Inflammatory macrophage treated with lipopolysaccharide for 1 hour (primary cell): ENCODE data around the gene TBC1D9.
"Not testable (repeated sequence)": the region's sequence is repeated elsewhere in the genome, so short reads cannot be mapped to it uniquely, and the experiment has no call there.

Experiments
- DNase-seq, 2 donors: peaks; one replicate each; pipeline ENCODE4 v3.0.0-alpha.2; 2020 to 2022

Gene TBC1D9

GRCh38 chr4:140756319-140757231, at the start of gene TBC1D9:
Gene TBC1D9 (minus strand): TSS chr4:140756385. CDS start chr4:140756045, 340 bp downstream.
- DNase-seq: peak; percentile 93 to 96

- no peak for DNase-seq
Observed at GRCh38 chr4:140805293-140805692, 49.1 kb upstream of the TBC1D9 start.

- DNase-seq: no peak
Observed at GRCh38 chr4:140802591-140802990, 46.4 kb upstream of the TBC1D9 start.

GRCh38 chr4:140800666-140801065, 44.5 kb upstream of the TBC1D9 start:
- peak; percentile 38 to 53 for DNase-seq

GRCh38 chr4:140799686-140800225, 43.6 kb upstream of the TBC1D9 start:
- peak in 1 of 2 donors; percentile 29 for DNase-seq

- no peak for DNase-seq
Observed at GRCh38 chr4:140793291-140793690, 37.1 kb upstream of the TBC1D9 start.

GRCh38 chr4:140790765-140791164, 34.6 kb upstream of the TBC1D9 start:
- peak; percentile 88 to 94 for DNase-seq

GRCh38 chr4:140790171-140790570, 34.0 kb upstream of the TBC1D9 start:
- DNase-seq: peak in 1 of 2 donors; percentile 36

GRCh38 chr4:140789759-140790158, 33.6 kb upstream of the TBC1D9 start:
- peak; percentile 86 to 94 for DNase-seq

GRCh38 chr4:140782787-140783186, 26.6 kb upstream of the TBC1D9 start:
- not testable (repeated sequence) for DNase-seq

- no peak for DNase-seq
Observed at GRCh38 chr4:140781596-140781995, 25.4 kb upstream of the TBC1D9 start.

GRCh38 chr4:140777894-140778293, 21.7 kb upstream of the TBC1D9 start:
- no peak for DNase-seq

GRCh38 chr4:140777386-140777785, 21.2 kb upstream of the TBC1D9 start:
- no peak for DNase-seq

- DNase-seq: no peak
Observed at GRCh38 chr4:140776556-140776955, 20.4 kb upstream of the TBC1D9 start.

GRCh38 chr4:140774956-140775355, 18.8 kb upstream of the TBC1D9 start:
- DNase-seq: no peak

- no peak for DNase-seq
Observed at GRCh38 chr4:140774510-140774909, 18.3 kb upstream of the TBC1D9 start.

GRCh38 chr4:140769209-140769608, 13.0 kb upstream of the TBC1D9 start:
- peak in 1 of 2 donors; percentile 66 for DNase-seq

- no peak for DNase-seq
Observed at GRCh38 chr4:140764785-140765392, 8.7 kb upstream of the TBC1D9 start.

- DNase-seq: no peak
Observed at GRCh38 chr4:140762202-140762601, 6.0 kb upstream of the TBC1D9 start.

GRCh38 chr4:140757232-140757630, 1.0 kb upstream of the TBC1D9 start:
- peak; percentile 75 to 91 for DNase-seq

GRCh38 chr4:140755774-140756318, 339 bp downstream of the TBC1D9 start:
- peak; percentile 35 to 48 for DNase-seq

- DNase-seq: peak in 1 of 2 donors; percentile 38
Observed at GRCh38 chr4:140754918-140755773, 1.0 kb downstream of the TBC1D9 start.
